HCT116 (cell line): ENCODE measurements around the gene NGEF.

Source experiments
- EZH2 ChIP-seq: fragments of 200-600 bp; sonication (generic); IDR thresholded peaks from 2 replicates; pipeline ENCODE4 v1.6.1; 2017; ENCODE audit warnings: antibody characterized with exemption, mixed run types
- EZH2phosphoT487 ChIP-seq: fragments of 200-600 bp; IDR thresholded peaks from 2 replicates; pipeline ENCODE4 v1.6.1; 2018; ENCODE audit warnings: antibody characterized with exemption, borderline replicate concordance
- JUND ChIP-seq: IDR thresholded peaks from 2 replicates; pipeline ENCODE4 v1.6.1; 2012
- POLR2A ChIP-seq: IDR thresholded peaks from 2 replicates; pipeline ENCODE4 v1.7.0; 2011; ENCODE audit warnings: borderline replicate concordance; ENCODE audit not compliant: insufficient read depth, insufficient read length; ENCODE audit errors: extremely low read depth
- POLR2AphosphoS5 ChIP-seq: IDR thresholded peaks from 2 replicates; pipeline ENCODE4 v1.6.1; 2011; ENCODE audit warnings: mild to moderate bottlenecking, low read depth, low read length, moderate library complexity
- RAD21 ChIP-seq: IDR thresholded peaks from 2 replicates; pipeline ENCODE4 v1.6.1; 2012; ENCODE audit warnings: low read depth, mild to moderate bottlenecking
- SP1 ChIP-seq: IDR thresholded peaks from 2 replicates; pipeline ENCODE4 v1.6.1; 2012; ENCODE audit warnings: low read depth
- SRF ChIP-seq: IDR thresholded peaks from 2 replicates; pipeline ENCODE4 v1.6.1; 2012; ENCODE audit warnings: low read depth
- ZFX ChIP-seq: fragments of 450-650 bp; IDR thresholded peaks from 2 replicates; pipeline ENCODE4 v1.6.1; 2017
- TF ChIP-seq, protein P1 (sequence below), 3 experiments: fragments of 200-600 bp in 1 of 3; sonication (generic) in 1 of 3; IDR thresholded peaks in 2 of 3; conservative IDR thresholded peaks in 1 of 3; 2 replicates each; pipeline ENCODE4 v1.5.1; 2012 to 2017; ENCODE audit warnings: low read depth in 2 of 3, low read length in 2 of 3, antibody characterized with exemption in 1 of 3, borderline replicate concordance in 1 of 3, control low read depth in 1 of 3, mild to moderate bottlenecking in 1 of 3, mixed read lengths in 1 of 3, mixed run types in 1 of 3, moderate library complexity in 1 of 3; ENCODE audit not compliant: insufficient read depth in 1 of 3
- TF ChIP-seq, protein P2 (sequence below): IDR thresholded peaks from 2 replicates; pipeline ENCODE4 v1.6.1; 2012
- TF ChIP-seq, protein P3 (sequence below): IDR thresholded peaks from 2 replicates; pipeline ENCODE4 v1.6.1; 2012
- TF ChIP-seq, protein P4 (sequence below): IDR thresholded peaks from 2 replicates; pipeline ENCODE4 v1.6.1; 2012; ENCODE audit warnings: low read depth

DNA sequence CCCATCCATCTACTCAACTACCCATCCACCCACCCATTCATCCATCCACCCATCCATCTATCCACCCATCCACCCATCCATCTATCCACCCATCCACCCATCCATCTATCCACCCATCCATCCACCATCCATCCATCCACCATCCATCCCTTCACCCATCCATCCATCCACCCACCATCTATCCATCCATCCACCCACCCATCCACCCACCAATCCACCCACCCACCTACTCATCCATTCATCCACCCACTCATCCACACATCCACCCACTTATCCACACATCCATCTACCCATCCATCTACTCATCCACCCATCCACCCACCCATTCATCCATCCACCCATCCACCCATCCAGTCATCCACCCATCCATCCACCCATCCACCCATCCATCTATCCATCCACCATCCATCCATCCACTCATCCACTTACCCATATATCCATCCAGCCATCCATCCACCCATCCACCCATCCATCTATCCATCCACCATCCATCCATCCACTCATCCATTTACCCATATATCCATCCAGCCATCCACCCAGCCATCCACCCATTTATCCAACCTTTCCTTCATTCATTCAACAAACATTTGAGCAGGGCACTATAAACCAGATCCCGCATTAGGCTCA lies 2.1 kb upstream of the NGEF start:
- TF ChIP-seq, protein P1, sequence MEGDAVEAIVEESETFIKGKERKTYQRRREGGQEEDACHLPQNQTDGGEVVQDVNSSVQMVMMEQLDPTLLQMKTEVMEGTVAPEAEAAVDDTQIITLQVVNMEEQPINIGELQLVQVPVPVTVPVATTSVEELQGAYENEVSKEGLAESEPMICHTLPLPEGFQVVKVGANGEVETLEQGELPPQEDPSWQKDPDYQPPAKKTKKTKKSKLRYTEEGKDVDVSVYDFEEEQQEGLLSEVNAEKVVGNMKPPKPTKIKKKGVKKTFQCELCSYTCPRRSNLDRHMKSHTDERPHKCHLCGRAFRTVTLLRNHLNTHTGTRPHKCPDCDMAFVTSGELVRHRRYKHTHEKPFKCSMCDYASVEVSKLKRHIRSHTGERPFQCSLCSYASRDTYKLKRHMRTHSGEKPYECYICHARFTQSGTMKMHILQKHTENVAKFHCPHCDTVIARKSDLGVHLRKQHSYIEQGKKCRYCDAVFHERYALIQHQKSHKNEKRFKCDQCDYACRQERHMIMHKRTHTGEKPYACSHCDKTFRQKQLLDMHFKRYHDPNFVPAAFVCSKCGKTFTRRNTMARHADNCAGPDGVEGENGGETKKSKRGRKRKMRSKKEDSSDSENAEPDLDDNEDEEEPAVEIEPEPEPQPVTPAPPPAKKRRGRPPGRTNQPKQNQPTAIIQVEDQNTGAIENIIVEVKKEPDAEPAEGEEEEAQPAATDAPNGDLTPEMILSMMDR (IDR thresholded peaks at IDR 0.05 in 2 of 3, conservative IDR thresholded peaks at IDR 0.05 in 1 of 3; ENCODE audit: borderline replicate concordance in 1 of 3, insufficient read depth in 1 of 3, low read depth in 2 of 3, low read length in 2 of 3): no peak
- TF ChIP-seq, protein P2, sequence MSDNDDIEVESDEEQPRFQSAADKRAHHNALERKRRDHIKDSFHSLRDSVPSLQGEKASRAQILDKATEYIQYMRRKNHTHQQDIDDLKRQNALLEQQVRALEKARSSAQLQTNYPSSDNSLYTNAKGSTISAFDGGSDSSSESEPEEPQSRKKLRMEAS: no peak
- no peak for TF ChIP-seq EZH2
- no peak for TF ChIP-seq ZFX
- no peak for TF ChIP-seq POLR2AphosphoS5
- no peak for TF ChIP-seq POLR2A
- TF ChIP-seq SP1: no peak
- TF ChIP-seq, protein P3, sequence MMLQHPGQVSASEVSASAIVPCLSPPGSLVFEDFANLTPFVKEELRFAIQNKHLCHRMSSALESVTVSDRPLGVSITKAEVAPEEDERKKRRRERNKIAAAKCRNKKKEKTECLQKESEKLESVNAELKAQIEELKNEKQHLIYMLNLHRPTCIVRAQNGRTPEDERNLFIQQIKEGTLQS: no peak
- no peak for TF ChIP-seq RAD21
- TF ChIP-seq, protein P4, sequence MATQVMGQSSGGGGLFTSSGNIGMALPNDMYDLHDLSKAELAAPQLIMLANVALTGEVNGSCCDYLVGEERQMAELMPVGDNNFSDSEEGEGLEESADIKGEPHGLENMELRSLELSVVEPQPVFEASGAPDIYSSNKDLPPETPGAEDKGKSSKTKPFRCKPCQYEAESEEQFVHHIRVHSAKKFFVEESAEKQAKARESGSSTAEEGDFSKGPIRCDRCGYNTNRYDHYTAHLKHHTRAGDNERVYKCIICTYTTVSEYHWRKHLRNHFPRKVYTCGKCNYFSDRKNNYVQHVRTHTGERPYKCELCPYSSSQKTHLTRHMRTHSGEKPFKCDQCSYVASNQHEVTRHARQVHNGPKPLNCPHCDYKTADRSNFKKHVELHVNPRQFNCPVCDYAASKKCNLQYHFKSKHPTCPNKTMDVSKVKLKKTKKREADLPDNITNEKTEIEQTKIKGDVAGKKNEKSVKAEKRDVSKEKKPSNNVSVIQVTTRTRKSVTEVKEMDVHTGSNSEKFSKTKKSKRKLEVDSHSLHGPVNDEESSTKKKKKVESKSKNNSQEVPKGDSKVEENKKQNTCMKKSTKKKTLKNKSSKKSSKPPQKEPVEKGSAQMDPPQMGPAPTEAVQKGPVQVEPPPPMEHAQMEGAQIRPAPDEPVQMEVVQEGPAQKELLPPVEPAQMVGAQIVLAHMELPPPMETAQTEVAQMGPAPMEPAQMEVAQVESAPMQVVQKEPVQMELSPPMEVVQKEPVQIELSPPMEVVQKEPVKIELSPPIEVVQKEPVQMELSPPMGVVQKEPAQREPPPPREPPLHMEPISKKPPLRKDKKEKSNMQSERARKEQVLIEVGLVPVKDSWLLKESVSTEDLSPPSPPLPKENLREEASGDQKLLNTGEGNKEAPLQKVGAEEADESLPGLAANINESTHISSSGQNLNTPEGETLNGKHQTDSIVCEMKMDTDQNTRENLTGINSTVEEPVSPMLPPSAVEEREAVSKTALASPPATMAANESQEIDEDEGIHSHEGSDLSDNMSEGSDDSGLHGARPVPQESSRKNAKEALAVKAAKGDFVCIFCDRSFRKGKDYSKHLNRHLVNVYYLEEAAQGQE: no peak
- TF ChIP-seq EZH2phosphoT487: no peak
- TF ChIP-seq JUND: no peak
- no peak for TF ChIP-seq SRF
